ENCODE measurements around the gene PTPMT1.

- TF ChIP-seq CTCF (IDR thresholded peaks at IDR 0.05; ENCODE audit: insufficient read depth, low read length, poor library complexity, severe bottlenecking) = no peak
- no peak for TF ChIP-seq EZH2phosphoT487 (conservative IDR thresholded peaks at IDR 0.05; ENCODE audit: low read length)
These were observed 49.9 kb downstream of the PTPMT1 start for GRCh38 chr11:47615249-47615648.
